GM19238 (cell line): ENCODE measurements around the gene WIPI1.
"Not testable (repeated sequence)": the region's sequence is repeated elsewhere in the genome, so short reads cannot be mapped to it uniquely, and the experiment has no call there.

Experiments used
- DNase-seq: peaks from one replicate; pipeline ENCODE4 v3.0.0; 2011; ENCODE audit warnings: low spot score; ENCODE audit not compliant: insufficient read length

Gene WIPI1

DNA sequence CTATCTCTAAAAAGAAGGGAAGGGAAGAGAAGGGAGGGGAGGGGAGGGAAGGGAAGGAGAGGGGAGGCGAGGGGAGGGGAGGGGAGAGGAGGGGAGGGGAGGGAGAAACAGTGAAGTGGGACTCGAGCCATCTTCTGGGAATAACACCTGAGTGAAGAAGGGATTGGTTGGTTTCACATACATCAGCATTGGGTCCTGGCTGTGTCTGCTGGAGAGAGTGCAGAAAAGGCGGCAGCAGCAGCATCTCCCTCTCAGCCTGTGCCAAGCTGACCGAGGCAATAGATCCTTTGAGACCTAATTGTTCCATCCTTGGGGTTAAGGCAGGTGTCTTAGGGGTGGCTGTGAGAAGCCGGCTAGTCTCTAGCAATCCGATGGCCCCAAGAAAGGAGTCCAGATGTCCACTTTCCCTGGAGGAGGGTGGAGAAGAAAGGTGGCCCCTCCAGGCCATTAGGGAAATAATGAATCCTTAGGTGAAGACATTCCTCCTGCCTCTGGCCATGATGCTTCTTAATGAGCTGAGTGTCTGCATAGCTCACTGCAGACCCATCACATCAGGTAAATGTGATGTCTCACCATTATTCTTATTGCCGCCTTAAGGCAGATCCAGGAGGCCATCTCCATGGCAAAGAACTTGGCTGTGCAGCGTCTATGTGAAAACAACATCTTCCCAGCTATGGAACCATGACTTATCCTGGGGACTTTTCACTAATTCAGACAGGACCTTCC is 71.6 kb downstream of the WIPI1 start:
- DNase-seq = no peak

GRCh38 chr17:68384941-68385340 is 72.4 kb downstream of the WIPI1 start:
- DNase-seq = no peak

DNA sequence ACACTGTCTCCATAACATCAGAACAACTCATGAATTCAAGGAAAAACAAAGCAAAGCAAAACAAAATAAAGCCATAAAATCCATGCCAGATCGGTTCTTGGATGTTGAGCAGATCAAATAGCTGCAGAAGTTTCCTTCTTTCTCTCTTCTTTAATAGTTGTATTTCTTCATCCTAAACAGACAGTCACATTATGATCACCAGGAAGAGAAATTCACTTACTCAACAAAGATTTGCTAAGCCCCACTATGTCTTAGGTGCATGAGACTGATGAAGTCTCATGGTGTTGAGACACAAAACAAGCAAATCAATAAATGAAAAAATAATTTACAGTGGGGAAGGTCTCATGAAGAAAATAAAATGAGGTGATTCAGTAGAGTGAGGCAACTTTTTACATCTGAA is 72.8 kb downstream of the WIPI1 start:
- DNase-seq = no peak

DNA sequence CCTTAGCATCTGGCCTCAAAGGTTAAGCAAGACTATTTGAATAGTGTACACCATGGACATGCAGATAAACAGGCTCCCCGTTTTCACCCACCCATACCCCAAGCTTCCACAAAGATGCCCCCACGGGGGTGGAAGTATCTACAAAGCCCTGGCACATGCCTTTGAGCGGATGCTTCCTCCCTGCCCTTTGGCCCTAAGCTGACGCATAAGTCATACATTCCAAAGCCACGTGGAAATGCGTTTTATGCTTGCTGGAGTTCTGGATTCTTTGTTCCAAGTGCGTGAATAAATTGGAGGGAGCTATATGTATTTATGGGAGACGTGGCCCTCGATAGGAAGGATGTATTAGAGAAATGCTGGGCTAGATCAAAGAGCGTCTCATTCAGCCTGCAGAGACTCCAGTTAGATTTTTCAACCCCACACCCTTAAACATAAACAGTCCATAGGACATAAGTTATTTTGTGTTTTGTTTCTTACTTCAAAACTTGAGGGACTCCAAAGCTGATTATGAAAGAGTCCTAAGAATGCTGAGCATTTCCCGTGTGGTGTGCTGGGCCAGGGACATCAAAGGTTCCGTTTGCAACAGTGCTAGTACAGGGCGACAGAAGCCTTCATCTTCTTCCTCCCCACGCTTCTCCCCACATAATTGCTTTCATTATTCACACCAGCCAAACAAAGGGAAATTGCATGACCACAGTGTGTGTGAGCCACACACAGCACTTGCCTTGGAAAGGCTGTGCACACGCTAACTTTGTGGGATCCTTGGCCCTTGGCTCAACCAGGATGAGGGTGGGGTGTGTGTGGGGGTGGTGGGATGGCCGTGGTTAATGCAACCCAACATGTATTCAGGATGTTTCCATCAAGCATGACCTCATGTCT is 73.6 kb downstream of the WIPI1 start:
- DNase-seq = no peak

DNA sequence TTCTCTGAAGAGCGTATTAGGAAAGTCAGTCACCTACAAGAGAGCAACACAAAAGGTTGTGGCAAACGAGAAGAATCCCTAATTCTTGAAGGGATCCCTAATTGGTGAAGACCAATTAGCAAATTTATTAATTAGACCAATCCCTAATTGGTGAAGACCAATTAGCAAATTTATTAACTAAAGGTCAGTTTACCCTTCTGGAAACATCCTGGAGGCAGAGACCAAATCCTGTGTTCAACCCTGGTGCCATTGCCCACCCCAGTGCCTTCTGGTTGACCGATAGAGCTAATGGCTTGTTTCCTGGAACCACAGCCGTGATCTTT is 74.2 kb downstream of the WIPI1 start:
- DNase-seq = no peak

- no peak for DNase-seq
Measured at GRCh38 chr17:68382582-68383085, 74.7 kb downstream of the WIPI1 start.

GRCh38 chr17:68381076-68381900 is 76.0 kb downstream of the WIPI1 start:
- no peak for DNase-seq

DNA sequence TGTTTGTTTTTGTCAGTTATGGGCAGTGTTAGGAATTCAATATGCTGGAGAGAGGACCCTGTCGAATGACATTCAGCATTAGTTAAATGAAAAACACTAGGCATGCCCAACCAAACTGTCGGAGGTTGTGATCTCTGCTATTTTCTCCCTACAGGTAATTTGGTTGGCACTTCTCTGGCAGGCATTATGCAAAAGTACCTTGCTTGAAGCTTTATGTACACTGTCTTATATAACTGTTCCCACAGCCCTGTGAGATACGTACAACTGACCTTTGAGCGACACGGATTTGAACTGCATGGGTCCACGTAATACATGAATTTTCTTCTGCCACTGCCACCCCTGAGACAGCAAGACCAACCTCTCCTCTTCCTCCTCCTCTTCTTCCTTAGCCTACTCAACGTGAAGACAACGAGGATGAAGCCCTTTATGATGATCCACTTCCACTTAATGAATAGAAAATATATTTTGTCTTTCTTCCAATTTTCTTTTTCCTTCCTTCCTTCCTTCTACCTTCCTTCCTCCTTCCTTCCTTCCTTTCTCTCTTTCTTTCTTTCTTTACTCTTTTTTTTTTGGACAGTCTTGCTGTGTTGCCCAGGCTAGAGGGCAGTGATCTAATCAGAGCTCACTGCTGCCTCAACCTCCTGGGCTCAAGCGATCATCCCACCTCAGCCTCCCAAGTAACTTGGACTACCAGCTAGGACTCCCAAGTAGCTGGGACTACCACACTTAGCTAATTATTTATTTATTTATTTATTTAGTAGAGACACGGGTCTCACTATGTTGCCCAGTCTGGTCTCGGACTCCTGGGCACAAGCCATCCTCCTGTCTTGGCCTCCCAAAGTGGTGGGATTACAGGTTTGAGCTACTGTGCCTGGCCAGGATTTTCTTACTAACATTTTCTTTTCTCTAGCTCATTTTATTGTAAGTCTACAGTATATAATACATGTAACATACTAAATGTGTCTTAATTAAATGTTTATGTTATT is 77.3 kb downstream of the WIPI1 start:
- no peak for DNase-seq

DNA sequence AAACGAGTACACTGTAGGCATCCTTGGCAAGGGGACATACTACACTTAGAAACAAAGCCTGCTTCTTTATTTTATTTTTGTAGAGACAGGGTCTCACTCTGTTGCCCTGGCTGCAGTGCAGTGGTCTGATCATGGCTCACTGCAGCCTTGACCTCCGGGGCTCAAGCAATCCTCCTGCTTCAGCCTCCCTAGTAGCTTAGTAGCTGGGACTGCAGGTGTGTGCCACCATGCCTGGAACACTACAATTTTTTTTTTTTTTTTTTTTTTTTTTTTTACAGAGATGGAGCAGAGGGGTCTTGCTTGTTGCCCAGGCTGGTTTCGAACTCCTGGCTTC is 78.2 kb downstream of the WIPI1 start:
- DNase-seq = no peak

DNA sequence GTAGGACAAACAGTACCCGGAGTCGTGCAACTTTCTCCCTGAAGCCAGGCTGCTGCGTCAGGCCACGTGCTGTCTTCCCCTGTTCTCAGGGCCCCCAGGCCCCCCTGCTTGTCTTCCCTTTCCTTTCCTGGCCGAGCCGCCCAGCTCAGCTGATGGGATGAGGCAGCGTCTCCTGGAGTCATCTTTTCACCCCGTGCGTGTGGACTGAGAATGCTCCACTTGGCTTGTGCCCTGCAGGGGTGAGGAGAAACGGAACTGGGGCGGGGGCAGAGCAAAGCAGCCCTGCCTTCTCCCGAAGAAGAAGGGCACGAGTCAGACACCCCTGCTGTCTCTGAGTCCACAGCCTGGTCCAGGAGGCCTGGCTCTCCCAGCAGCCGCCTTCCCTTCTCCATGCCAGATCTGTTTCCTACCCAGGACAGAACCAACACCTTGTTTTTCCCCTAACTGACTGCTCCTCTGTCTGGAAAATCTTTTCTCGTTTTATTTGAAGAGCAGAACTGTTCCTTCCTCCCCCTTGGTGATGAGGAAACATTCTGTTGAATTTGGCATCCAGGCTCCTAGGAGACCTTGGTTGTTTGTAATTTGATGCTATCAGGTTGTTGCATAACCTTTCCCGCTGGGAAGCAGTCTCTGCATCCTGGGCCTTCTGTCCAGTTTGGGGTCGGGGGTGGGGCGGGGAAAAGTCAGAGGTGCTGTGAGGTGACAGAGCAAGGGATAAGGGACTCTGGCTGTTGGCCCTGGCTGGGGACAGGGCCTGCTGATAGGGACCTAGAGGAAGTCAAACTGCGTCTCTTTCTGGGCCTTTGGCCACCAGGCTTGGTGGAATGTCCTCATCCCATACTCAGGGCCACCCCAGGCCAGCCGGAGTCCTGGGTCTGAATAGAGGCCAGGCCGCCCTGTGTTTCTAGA is 78.8 kb downstream of the WIPI1 start:
- no peak for DNase-seq

GRCh38 chr17:68377771-68378267 is 79.5 kb downstream of the WIPI1 start:
- DNase-seq = no peak

GRCh38 chr17:68376178-68376577 is 81.1 kb downstream of the WIPI1 start:
- DNase-seq = not testable (repeated sequence)

DNA sequence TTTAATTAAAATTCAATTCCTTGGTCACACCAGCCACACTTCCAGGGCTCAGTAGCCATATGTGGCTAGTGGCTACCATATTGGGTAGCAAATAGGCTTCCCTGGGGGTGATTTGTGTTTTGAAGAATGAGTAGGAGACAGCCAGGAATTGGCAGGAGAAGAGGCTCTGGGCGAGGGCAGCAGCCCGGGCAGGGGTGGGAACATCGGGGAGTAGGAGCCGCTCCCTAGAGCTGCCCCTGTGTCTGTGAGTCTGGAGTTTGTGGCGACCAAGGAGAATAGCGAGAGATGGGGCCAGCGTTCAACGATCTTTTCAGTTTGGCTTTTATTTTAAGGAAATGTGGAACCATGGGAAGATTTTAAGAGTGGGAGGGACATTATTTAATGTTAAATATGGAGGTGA is 81.7 kb downstream of the WIPI1 start:
- no peak for DNase-seq
